ENCODE data around the gene MEIS1.

The MEIS1 gene

DNA sequence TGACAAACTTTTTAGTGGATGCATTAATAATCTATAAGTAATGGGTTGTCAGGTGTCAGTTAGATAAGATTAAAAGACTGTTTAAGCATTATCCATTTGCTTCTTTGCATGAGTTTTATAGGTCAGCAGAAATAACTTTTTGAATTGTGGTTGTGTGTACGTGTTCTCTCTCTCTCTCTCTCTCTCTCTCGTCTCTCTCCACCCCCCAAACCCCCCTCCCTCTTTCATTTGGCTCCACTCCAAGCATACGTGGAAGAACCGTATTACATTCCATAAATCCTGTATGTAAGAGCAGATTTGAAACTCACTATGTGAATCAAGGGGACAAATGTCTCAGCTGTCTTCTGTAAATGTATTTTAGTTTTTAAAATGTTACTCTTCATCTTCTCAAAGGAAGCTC, 120.2 kb downstream of the MEIS1 start:
- peak overlapping the region; percentile 71 for H3K4me2 ChIP-seq (ENCODE audit: low read length)
- no peak overlapping the region for H3K4me3 ChIP-seq (ENCODE audit: low read length)
- H3K4me1 ChIP-seq (ENCODE audit: control insufficient read depth, insufficient read depth, low read length), result peaks cover 7% of the 10 kb centered on the region
- H3K27me3 ChIP-seq (ENCODE audit: control insufficient read depth, insufficient read depth, low read length), result no peaks in the 10 kb centered on the region
- H3K36me3 ChIP-seq (ENCODE audit: insufficient read depth, low read length), result no peaks in the 10 kb centered on the region
- no peaks in the 10 kb centered on the region for H3K9me3 ChIP-seq (replicated peaks; ENCODE audit: low read length)
- no peak overlapping the region for H3K9ac ChIP-seq (ENCODE audit: low read depth, low read length)

DNA sequence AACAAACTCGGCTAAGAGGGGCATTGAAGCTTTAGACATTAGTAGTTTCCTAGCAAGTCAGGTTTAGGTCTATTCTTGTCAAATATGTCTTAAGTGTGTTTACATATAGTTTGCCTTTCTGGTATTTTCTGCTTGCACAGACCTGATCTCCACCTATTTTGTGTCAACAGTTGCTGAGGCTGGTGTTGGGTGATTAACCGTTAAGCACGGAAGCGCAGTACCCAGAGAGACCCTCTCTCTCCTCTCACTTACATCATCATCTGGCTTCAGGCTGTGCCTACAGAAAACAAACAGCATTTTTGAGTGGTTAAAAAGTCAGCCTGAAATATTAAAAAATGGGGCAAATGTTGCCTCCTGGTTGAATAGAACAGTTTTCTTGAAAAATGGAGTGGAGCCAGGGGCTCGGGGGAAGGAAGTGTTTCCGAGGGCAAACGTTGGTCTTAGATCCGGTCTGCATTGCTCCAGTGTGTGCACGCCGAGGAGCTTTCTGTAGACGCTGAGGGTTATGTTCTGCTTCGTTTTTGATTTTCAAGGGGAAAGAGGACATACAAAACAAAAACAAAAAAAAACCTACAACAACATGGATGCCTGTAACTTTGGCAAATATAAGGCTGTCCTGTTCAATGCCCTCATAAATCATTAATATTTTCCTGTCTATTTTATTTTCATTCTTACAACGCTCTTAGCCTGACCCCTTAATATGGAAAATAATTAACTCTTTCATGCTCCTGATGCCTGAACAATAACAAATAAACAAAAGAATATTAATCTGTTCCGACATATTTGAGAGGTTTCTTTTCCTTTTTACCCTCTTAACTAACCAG, 120.8 kb downstream of the MEIS1 start:
- Histone ChIP-seq H3K4me1 (ENCODE audit: control insufficient read depth, insufficient read depth, low read length) (peaks cover 7% of the 10 kb centered on the region), H3K4me2 (ENCODE audit: low read length) (peak overlapping the region; percentile 71), H3K9me3 (replicated peaks; ENCODE audit: low read length) (no peaks in the 10 kb centered on the region), H3K4me3 (ENCODE audit: low read length) (peak overlapping the region; percentile 48), H3K27me3 (ENCODE audit: control insufficient read depth, insufficient read depth, low read length) (no peaks in the 10 kb centered on the region), H3K9ac (ENCODE audit: low read depth, low read length) (peak overlapping the region; percentile 36), H3K36me3 (ENCODE audit: insufficient read depth, low read length) (no peaks in the 10 kb centered on the region)

DNA sequence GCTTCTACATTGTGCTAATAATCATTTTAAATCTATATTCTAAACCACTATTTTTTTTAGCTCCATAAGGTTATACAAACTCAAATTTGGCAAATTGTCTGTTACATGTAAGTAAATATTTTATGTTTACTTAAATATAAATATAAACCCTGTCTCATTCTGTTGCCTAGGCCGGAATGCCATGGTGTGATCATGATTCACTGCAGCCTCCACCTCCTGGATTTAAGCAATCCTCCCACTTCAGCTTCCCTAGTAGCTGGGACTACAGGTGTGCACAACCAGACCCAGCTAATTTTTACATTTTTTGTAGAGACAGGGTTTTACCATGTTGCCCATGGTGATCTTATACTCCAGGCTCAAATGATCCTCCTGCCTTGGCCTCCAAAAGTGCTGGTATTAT, 124.7 kb downstream of the MEIS1 start:
- no peaks in the 10 kb centered on the region for H3K36me3 ChIP-seq (ENCODE audit: insufficient read depth, low read length)
- no peak overlapping the region for H3K9ac ChIP-seq (ENCODE audit: low read depth, low read length)
- H3K4me1 ChIP-seq (ENCODE audit: control insufficient read depth, insufficient read depth, low read length), result peaks cover 17% of the 10 kb centered on the region
- no peaks in the 10 kb centered on the region for H3K27me3 ChIP-seq (ENCODE audit: control insufficient read depth, insufficient read depth, low read length)
- no peak overlapping the region for H3K4me2 ChIP-seq (ENCODE audit: low read length)
- no peaks in the 10 kb centered on the region for H3K9me3 ChIP-seq (replicated peaks; ENCODE audit: low read length)
- H3K4me3 ChIP-seq (ENCODE audit: low read length), result no peak overlapping the region

DNA sequence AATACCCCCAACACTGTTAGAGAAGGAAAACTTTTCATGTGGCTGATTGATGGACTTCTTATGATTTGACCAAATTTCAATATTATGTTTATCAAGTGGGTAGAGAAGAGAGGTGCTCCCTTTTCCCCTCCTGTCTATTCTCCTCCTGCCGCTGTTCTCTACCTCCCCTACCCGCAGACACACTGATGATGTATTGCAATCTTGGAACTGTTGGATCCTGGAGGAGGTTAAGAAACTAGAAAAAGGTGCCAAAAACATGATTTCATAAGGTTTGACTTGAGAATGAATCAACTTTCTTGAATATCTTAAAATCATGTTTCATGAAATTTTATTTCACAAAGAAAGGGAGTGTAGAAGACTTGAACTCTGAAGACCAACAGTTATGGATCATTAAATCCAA, 125.8 kb downstream of the MEIS1 start:
- peaks cover 12% of the 10 kb centered on the region for H3K4me1 ChIP-seq (ENCODE audit: control insufficient read depth, insufficient read depth, low read length)
- H3K27me3 ChIP-seq (ENCODE audit: control insufficient read depth, insufficient read depth, low read length), result no peaks in the 10 kb centered on the region
- H3K9ac ChIP-seq (ENCODE audit: low read depth, low read length), result no peak overlapping the region
- H3K36me3 ChIP-seq (ENCODE audit: insufficient read depth, low read length), result no peaks in the 10 kb centered on the region
- H3K9me3 ChIP-seq (replicated peaks; ENCODE audit: low read length), result no peaks in the 10 kb centered on the region
- H3K4me2 ChIP-seq (ENCODE audit: low read length), result no peak overlapping the region
- no peak overlapping the region for H3K4me3 ChIP-seq (ENCODE audit: low read length)

DNA sequence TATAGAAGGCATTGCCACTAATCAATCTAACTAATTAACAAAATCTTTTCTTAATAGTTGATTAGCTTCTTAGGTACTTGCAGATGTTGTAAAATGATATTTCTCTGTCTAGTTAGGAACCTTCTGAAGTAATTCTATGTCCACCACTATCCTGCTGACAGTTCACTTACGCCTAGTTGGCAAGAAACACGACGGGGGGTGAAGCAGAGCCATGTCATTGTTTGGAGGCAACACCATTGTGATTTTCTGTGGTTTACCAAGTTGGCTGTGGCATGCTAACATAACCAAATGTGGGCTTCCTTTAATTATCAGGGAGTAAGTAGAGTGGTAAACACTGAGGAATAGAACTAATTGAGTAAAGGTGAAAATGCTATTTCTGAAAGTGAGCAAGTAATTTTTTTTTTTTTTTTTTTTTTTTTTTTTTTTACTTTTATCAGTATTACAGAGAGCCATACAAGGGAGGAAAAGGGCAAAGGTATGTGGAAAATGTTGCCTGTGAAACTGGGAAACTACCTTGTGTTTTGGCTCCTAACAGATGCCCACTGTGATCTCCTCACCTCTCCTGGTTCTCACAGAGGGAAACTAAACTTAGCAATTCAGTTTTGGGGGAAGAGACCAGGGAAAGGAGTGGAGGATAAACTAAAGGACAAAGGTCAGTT, 126.8 kb downstream of the MEIS1 start:
- H3K27me3 ChIP-seq (ENCODE audit: control insufficient read depth, insufficient read depth, low read length), result no peaks in the 10 kb centered on the region
- no peaks in the 10 kb centered on the region for H3K36me3 ChIP-seq (ENCODE audit: insufficient read depth, low read length)
- H3K9me3 ChIP-seq (replicated peaks; ENCODE audit: low read length), result no peaks in the 10 kb centered on the region
- peaks cover 10% of the 10 kb centered on the region for H3K4me1 ChIP-seq (ENCODE audit: control insufficient read depth, insufficient read depth, low read length)
- no peak overlapping the region for H3K4me3 ChIP-seq (ENCODE audit: low read length)
- no peak overlapping the region for H3K9ac ChIP-seq (ENCODE audit: low read depth, low read length)
- H3K4me2 ChIP-seq (ENCODE audit: low read length), result no peak overlapping the region

DNA sequence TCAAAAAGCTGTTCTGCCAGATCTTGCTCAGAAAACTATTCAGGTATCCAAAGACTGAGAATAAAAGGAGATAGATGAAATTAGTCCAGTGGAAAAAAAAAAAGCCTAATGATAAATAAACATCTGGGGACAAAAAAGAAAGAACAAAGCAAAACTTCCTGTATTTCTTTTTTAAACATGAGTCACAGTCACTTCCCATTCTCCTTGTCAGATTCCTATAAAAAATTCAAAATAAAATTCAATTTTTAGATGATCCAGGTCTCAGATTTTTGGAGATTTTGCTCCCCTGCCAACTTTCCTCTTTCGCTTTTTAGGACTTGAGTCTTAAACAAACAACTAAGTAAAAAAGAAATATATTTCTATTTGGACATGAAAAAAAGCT, 127.4 kb downstream of the MEIS1 start:
- Histone ChIP-seq H3K4me1 (ENCODE audit: control insufficient read depth, insufficient read depth, low read length) (peaks cover 10% of the 10 kb centered on the region), H3K9me3 (replicated peaks; ENCODE audit: low read length) (no peaks in the 10 kb centered on the region), H3K36me3 (ENCODE audit: insufficient read depth, low read length) (no peaks in the 10 kb centered on the region), H3K4me2 (ENCODE audit: low read length) (no peak overlapping the region), H3K4me3 (ENCODE audit: low read length) (no peak overlapping the region), H3K27me3 (ENCODE audit: control insufficient read depth, insufficient read depth, low read length) (no peaks in the 10 kb centered on the region), H3K9ac (ENCODE audit: low read depth, low read length) (no peak overlapping the region)

DNA sequence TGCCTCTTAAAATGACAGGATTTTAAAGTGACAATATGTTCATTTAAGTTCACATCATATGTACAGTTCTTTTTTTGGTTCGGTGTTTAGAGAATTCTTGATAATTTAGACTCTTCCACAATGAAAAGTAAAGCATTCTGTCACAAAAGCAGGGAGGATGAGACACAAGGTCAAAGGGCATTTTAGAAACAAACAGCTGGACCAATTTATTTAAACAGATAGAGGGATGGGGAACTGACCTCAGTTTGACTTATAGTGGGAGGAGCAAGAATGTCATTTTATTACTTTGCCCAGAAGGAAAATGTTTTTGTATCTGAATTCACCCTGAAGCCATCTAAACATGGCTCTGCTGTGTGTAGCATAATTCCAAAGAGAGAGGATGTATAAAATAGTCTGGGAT, 128.5 kb downstream of the MEIS1 start:
- Histone ChIP-seq H3K27me3 (ENCODE audit: control insufficient read depth, insufficient read depth, low read length) (no peaks in the 10 kb centered on the region), H3K9me3 (replicated peaks; ENCODE audit: low read length) (no peaks in the 10 kb centered on the region), H3K4me2 (ENCODE audit: low read length) (no peak overlapping the region), H3K4me3 (ENCODE audit: low read length) (no peak overlapping the region), H3K4me1 (ENCODE audit: control insufficient read depth, insufficient read depth, low read length) (peaks cover 10% of the 10 kb centered on the region), H3K36me3 (ENCODE audit: insufficient read depth, low read length) (no peaks in the 10 kb centered on the region), H3K9ac (ENCODE audit: low read depth, low read length) (no peak overlapping the region)

DNA sequence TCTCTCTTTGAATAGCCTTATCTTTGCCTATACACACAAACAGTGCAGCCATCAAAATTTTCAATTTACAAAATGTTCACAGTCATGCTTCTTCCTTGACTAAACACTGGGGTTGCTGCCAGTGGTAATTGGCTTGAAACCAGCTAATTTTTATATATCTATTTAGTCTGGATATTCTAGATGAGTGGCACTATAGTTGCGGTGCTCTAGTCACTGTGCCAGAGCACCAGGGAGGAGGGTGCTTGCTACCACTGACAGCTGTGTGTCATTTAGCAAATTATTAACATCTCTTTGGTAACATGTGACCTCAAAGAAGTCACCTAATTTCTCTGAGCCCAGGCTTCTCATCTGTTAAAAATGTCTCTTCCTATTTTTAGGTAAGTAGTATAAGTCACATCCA, 130.4 kb downstream of the MEIS1 start:
- H3K4me2 ChIP-seq (ENCODE audit: low read length), result no peak overlapping the region
- H3K9ac ChIP-seq (ENCODE audit: low read depth, low read length), result no peak overlapping the region
- H3K36me3 ChIP-seq (ENCODE audit: insufficient read depth, low read length), result no peaks in the 10 kb centered on the region
- no peak overlapping the region for H3K4me3 ChIP-seq (ENCODE audit: low read length)
- no peaks in the 10 kb centered on the region for H3K27me3 ChIP-seq (ENCODE audit: control insufficient read depth, insufficient read depth, low read length)
- H3K9me3 ChIP-seq (replicated peaks; ENCODE audit: low read length), result no peaks in the 10 kb centered on the region
- peaks cover 10% of the 10 kb centered on the region for H3K4me1 ChIP-seq (ENCODE audit: control insufficient read depth, insufficient read depth, low read length)

DNA sequence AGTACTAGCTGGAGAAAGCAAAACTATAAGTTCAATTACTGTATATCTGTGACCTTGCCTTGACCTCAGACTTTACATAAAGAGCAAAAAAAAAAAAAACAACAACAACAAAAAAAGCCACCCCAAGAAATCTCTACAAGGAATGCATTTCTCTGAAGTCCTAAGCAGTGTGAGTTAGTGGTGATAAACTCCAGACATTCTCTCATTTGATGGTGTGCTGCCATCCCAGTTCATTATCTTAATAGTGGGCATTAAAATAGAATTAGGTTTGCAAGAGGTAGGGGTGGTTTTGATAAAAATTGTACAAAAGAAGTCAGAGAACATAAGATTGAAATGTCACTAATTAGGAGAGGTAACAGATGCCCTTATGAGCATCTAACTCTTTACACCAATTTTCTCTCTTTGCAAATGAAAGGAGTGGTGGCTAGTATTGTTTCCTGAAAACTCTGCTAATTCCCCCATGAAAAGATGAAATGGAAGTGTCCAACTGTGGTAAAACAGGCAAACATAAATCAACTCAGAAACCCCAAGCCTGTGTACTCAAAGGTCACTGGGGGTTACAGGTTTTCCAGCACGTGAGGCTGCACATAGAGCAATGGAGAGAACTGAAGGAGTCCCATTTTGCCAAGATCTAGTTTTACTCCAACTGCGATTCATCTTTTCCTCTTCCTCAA, 131.9 kb downstream of the MEIS1 start:
- Histone ChIP-seq H3K9ac (ENCODE audit: low read depth, low read length) (no peak overlapping the region), H3K4me3 (ENCODE audit: low read length) (no peak overlapping the region), H3K27me3 (ENCODE audit: control insufficient read depth, insufficient read depth, low read length) (no peaks in the 10 kb centered on the region), H3K9me3 (replicated peaks; ENCODE audit: low read length) (no peaks in the 10 kb centered on the region), H3K4me1 (ENCODE audit: control insufficient read depth, insufficient read depth, low read length) (peaks cover 10% of the 10 kb centered on the region), H3K4me2 (ENCODE audit: low read length) (no peak overlapping the region), H3K36me3 (ENCODE audit: insufficient read depth, low read length) (no peaks in the 10 kb centered on the region)

DNA sequence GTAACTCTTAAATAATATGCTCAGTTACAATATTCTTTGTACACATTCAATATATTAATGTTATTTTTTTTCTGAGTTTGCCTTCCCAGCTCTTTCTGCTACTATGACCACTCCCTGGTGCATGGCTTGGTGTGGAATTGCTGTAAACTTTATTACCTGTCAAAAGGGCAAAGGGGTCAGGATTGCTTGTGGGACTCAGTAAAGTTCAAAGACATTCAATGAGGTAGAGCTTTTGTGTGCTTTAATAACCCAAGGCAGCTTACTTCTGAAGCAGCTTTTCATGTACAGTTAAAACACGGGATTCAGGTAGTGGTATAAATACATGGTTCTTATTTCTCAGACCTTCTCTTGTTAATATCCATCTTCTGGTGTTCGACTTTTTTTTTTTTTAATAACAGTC, 132.8 kb downstream of the MEIS1 start:
- no peak overlapping the region for H3K4me2 ChIP-seq (ENCODE audit: low read length)
- H3K9ac ChIP-seq (ENCODE audit: low read depth, low read length), result no peak overlapping the region
- no peaks in the 10 kb centered on the region for H3K36me3 ChIP-seq (ENCODE audit: insufficient read depth, low read length)
- no peaks in the 10 kb centered on the region for H3K9me3 ChIP-seq (replicated peaks; ENCODE audit: low read length)
- H3K4me1 ChIP-seq (ENCODE audit: control insufficient read depth, insufficient read depth, low read length), result peaks cover 4% of the 10 kb centered on the region
- no peaks in the 10 kb centered on the region for H3K27me3 ChIP-seq (ENCODE audit: control insufficient read depth, insufficient read depth, low read length)
- no peak overlapping the region for H3K4me3 ChIP-seq (ENCODE audit: low read length)

DNA sequence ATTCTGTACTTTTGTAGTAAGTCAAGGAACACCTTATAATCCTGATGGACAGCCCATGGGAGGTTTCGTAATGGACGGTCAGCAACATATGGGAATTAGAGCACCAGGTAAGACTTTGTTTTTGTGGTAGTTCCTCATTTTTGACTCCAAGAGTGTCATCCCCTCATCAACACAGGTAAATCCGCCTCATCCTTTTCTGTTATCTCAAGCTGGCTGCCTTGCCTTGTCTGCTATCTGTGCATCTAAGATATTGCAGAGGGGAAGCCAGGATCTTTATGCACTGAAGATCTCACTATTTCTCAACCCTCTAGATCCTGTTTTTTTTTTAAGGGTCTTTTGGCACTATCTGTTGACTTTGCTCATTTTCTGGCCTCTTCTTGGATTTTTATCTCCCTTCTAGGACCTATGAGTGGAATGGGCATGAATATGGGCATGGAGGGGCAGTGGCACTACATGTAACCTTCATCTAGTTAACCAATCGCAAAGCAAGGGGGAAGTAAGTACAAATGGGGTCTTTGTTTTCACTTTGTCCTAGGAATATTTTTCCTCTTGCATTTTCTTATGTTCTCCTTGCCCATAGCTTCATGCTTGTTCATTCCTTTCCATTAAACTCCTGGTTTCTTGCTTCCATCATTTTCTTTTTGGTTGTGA, 133.8 kb downstream of the MEIS1 start:
- no peaks in the 10 kb centered on the region for H3K4me1 ChIP-seq (ENCODE audit: control insufficient read depth, insufficient read depth, low read length)
- H3K9me3 ChIP-seq (replicated peaks; ENCODE audit: low read length), result no peaks in the 10 kb centered on the region

More for the DNA sequence above, 133.8 kb downstream of the MEIS1 start:
- Histone ChIP-seq H3K4me2 (ENCODE audit: low read length) (no peak overlapping the region), H3K36me3 (ENCODE audit: insufficient read depth, low read length) (no peaks in the 10 kb centered on the region), H3K9ac (ENCODE audit: low read depth, low read length) (no peak overlapping the region), H3K4me3 (ENCODE audit: low read length) (no peak overlapping the region), H3K27me3 (ENCODE audit: control insufficient read depth, insufficient read depth, low read length) (no peaks in the 10 kb centered on the region)

All from skeletal muscle satellite cell (primary cell).